ENCODE measurements around the gene PLPP1.
"Not testable (repeated sequence)": the region's sequence is repeated elsewhere in the genome, so short reads cannot be mapped to it uniquely, and the experiment has no call there.

Gene PLPP1

DNA sequence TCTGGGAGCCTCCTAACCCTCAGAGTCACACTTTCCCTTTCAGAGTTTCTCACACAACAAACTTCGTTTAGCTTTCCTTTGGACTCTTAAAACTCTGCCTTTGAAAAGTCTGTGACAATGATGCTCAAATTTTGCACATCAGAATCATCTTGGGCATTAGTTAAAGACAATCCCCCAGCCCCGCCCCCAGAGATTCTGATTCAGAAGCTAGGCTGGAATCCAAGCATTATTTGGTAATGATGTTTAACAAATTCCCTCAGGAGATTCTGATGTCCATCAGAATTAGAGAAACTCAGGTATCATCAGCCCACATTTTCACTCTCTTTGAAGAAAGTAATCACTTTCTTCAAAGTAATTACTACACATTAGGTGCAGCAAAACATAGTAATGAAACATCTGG lies 9.6 kb upstream of the PLPP1 start:
- DNase-seq (ENCODE audit: low read depth) = no peak

DNA sequence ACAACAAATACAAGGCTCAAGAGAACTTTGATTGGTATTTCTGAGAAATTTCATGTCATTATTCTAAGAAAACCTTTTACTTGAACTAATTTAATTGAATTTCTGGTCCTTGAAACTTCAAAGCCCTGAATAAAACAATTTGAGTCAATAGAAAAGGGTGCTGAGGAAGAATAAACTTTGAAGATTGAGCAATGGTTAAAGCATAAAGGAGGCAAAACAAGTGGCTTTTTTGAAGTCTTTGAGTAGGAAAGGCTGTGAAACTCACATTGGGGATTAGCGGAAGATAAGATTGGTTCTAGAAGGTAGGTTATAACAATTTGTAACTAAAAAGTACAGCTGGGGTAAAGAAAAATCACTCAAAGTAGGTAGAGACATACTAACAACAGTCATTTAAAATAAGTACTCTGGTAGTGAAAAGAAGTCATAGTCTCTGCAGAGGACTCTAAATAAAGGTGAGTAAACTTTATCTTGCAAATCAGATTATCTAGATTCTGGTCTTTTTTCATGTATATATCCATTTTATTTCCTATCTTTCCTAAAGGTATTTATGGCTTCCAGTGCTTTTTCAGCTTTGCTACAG lies 6.4 kb upstream of the PLPP1 start:
- no peak for DNase-seq (ENCODE audit: low read depth)

DNA sequence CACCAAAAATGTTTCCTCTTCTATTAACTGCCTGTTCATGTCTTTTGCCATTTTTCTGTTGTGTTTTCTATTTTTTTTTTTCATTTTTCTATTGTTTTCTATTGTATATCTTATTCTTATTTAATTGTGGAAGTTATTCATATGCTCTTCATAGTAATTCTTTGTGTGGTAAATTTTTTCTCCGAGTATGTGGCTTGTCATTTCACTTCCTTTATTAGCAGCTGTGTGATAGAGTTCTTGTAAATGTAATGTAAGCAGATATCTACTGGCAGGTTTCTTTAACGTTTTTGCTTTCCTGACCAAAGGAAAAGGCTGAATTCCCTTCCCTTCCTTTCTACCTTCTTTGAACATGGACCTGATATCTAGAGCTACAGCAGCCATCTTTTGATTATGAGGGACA lies 5.8 kb upstream of the PLPP1 start:
- DNase-seq (ENCODE audit: low read depth) = no peak

DNA sequence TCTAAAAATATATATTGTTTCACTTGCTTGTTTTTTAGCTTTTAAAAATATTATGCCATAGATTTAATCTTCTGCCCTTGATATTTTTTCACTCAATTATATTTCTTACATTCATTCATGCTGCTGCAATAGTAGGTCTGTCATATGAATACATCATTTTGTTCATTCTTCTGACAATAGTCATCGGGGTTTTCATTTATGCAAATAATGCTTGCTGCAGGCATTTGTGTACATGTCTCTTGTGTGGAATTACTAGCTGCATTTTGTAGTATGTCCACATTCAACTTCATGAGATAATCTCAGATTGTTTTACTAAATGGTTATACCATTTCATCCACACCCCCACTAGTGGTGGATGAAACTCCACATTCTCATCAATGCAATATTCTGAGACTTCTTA lies 5.3 kb upstream of the PLPP1 start:
- DNase-seq (ENCODE audit: low read depth) = no peak

DNA sequence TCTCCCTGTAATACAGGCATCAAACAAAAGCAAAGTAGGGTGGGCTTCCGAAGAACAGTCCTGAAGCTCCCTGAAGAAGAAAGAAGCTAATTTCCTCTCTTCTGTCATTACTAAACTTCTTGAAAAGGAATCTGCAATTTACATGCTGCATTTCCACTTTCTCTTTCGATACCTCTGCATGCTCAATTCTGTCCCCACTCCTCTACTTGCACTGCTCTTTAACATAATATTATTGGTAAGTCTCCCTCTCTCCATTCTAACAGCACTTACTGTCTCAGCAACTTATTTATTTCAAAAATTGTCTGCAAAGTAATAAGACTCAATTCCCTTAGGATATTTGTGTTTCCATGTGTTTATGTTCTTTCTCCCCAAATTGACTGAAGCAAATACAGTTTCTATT lies 3.9 kb upstream of the PLPP1 start:
- no peak for DNase-seq (ENCODE audit: low read depth)

DNA sequence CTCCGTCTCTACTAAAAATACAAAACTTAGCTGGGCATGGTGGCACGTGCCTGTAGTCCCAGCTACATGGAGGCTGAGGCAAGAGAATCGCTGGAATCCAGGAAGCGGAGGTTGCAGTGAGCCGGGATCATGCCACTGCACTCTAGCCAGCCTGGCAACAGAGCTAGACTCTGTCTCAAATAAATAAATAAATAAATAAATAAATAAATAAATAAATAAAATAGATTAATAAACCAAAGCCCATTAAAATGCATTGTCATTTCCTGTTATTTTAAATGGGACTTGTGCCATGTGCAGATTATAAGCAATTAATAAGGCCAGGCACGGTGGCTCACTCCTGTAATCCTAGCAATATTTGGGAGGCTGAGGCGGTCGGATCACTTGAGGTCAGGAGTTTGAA lies 2.6 kb upstream of the PLPP1 start:
- DNase-seq (ENCODE audit: low read depth) = not testable (repeated sequence)

DNA sequence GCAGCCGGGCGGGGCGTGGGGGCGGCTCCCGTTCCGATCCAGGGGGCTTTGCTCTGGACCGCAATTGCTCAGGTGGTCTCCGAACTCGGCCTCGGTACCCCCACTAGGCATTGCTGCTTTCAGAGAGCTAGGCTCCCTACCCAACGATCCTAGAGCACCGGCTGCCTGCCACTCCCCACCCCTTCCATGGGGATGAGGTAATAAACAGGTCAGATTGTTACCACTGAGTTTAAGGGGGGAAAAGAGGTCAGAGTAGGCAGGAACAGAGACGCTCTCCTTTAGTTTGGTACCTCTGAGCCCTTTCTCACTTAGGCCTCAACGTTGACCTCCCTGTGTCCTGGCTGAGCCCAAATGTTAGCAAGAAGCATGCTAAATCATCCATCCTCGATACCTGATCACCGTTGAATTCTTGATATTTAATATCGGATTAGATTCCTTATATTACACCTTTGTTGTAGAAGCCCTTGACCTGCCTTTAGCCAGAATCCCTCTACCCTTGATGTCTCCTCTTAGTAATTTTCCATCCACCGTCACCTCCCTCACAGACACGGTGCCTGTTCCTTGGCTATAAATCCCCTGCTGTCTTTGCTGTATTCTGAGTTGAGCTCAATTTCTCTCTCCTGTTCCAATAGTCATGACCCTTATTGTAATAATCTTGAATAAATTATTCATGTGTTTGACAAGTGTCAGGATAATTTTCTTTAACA lies 588 bp upstream of the PLPP1 start:
- DNase-seq (ENCODE audit: low read depth) = no peak

DNA sequence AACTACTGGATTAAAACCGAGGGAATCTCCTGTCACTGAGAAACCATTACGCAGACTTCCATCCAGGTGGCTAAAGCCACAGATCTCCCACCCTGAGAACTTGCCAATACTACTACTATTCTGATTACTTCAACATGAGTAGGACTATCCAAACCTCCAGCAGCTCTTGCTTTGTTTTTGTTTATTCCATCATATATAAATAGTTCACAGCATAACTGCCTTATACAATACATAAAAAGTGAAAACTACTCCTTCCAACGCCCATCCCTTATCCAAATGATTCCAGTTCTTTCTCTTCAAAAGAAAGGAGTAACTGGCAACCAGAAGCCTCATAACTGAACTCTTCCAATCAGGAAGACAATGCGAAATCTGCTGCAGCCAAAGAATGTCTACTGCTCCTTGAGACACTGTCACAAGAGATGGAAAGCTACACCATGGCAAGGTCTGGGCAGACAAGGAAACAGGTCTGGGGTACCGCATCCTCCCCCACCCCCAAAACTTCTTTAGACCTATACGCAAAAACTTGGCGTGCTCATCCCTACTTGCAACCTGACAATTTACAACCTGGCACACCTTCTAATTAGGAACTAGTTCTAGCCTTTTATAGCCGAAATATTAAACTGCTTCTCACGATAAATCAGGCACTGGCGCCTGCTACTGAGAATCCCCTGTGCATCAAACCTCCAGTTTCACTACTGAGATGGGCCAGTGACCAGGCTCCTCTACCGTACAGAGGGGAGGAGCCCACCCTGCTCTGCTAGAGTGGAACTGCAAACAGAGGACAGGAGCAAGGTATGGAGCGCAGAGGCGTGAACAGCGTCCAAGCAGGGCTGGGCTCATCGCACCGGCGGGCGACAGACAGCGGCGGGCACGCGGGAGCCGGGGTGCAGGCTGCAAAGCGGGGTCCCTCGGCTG lies 986 bp downstream of the PLPP1 start:
- DNase-seq (ENCODE audit: low read depth) = no peak

DNA sequence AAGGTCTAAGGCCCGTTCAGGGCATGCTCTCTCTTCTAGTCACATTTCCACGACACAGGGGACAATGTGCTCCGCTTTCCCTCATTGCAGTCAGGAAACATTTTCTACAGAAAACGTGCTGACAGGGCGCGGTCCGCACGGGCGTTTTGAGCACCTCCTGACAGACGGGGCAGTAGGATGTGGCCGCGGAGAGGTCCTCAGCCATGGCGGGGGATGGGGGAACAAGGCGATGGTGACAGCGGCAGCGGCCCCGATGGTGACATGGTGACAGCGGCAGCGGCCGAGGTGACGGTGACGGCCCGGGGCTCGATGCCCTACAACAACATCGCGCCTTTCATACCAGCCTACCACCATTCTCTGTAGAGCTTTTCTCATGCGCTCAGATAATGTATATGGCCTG lies 4.1 kb downstream of the PLPP1 start:
- no peak for DNase-seq (ENCODE audit: low read depth)

DNA sequence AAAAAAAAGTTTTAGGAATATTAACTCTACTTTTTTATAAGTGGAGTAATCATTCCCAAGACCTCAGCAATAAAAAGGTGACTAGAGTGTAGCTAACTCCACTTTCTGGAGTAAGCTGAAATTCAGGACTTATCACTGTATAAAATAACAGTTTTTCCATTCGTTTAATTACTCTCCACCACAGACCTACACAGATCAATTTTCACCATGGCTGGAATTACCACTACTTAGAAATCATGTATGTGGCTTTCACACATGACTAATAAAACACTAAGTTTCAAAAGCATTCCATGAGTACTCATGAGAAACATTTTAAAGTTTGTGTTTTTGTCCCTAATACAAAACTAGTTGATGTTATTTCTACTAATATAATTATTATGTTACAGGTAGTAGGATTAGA lies 9.9 kb downstream of the PLPP1 start:
- no peak for DNase-seq (ENCODE audit: low read depth)

DNA sequence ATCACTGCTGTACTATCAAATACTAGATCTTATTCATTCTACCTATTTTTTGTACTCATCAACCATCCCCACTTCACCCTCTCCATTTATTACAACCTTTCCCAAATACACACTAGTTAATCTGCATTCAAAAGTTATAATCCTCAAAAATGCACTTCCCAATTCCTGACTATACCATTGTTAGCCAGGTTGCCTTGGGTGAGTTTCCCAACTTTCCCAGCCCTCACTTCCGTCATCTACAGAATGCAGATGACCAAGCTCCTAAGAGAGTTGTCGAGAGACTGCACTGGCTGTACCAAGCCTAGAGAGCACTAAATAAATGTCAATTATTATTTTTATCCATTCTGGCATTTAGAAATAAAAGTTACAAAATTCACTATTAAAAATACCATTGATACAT lies 11.5 kb downstream of the PLPP1 start:
- DNase-seq (ENCODE audit: low read depth) = no peak

DNA sequence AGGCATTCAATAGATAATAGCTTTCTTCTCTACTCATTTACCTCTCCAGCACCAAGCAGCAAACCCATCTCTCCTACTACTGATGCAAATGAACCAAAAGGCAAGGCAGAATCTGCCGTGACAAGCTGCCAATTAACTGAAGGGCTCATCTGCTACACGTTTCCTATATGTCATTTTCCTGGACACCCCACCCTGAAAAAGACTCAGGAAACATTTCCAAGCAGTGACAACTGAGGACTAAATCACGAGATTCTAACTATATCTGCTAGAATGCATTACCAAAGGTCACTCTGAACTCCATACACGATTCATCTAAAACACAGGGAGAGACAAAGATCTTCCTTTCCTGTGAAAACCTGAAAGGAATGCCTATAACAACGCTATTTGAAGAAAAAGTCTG lies 12.9 kb downstream of the PLPP1 start:
- no peak for DNase-seq (ENCODE audit: low read depth)

DNA sequence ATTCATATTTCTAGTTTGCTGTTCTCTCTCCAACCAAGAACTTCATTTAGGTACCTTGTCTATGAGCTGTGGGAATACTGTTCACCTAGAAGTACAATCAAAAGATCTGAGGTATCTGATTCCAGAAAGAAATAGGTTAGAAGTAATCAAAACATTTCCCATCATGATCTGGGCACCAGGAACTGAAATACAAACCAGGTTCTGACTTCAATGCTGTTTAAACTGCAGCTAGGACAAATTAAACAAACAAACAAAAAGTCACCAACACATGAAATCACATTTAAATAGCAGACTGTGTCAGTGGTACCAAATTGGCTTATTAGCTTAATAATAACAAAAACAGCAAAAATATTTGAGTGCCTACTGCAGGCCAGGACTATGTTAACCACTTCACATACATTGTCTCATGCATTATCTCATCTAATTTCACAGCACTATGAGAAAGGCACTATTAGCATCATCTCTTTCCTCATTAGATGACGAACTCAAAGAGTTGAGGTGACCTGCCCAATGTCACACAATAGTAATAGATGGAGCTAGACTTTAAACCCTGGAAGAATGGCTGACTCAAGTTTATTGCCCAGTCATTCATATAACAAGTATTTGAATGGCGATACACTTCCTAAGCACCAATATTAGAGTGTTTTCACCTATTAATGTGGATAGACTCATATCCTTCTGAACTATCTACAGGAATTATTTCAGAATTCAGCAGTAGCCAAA lies 14.5 kb downstream of the PLPP1 start:
- DNase-seq (ENCODE audit: low read depth) = no peak

DNA sequence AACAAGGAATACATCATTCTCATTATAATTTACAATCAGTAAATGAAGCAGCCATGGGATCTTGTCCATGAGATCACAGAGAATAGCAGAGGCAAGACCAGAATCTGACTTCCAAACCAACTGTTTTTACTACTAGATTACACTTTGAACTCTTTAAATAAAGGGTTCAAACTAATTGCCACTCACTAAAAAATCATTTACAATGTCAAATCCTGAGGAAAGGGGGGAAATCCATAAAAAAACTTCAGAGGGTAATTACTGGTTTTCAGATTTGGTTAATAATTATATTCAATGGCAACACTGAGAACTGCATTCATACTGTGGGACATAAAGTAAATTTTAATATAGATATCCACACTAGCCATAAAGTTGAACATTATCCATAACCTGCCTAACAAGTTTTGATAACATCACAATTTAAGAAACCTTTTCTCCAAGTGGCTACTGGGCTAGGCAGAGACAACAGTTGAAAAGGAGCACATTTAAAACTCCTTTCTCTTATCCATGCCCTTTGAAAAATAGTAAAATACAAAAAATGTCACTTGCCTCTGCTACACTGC lies 15.9 kb downstream of the PLPP1 start:
- no peak for DNase-seq (ENCODE audit: low read depth)

DNA sequence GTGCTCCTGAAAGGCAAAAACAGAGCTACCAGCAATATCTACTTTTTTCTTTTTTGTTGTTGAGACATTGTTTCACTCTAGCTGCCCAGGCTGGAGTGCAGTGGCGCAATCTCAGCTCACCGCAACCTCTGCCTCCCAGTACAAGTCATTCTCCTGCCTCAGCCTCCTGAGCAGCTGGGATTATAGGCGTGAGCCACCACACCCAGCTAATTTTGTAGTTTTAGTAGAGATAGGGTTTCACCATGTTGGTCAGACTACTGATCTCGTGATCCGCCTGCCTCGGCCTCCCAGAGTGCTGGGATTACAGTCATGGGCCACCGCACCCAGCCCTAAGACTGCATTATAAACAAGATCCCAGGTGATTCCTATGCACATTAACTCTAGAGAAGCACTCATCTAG lies 17.0 kb downstream of the PLPP1 start:
- DNase-seq (ENCODE audit: low read depth) = no peak

DNA sequence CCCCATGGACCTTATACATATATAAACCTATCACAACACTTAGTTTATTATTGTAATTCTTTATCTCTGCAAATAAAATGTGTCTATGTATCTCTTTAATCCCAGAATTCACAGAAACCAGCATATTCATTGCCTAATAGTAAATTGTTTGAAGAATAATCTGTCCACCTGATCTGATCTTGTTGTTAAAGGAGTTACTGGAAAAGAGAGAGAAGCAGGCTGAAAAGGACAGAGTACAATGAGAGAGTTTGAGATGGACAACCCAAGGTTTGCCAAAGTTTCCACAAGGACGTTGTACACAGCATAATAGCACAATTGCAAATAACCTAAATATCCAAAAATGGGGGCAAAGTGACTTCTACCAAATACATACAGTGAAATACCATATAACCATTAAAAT lies 23.8 kb downstream of the PLPP1 start:
- DNase-seq (ENCODE audit: low read depth) = no peak

DNA sequence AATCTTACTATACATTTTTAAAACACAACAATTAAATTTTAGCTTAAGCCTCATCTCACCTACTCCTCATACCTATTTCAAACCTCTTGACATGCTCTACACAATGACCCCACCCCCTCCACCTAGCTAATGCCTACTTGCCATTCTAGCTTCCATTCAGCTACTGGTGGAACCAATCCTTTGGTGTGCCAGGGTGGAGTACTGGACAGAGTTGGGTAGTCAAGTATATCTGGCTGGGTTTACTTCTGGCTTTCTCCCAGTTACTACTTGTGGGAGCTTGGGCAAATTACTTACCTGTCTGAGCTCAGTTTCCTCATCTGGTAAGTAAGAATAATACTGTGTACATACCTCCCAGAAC lies 24.3 kb downstream of the PLPP1 start:
- no peak for DNase-seq (ENCODE audit: low read depth)

DNA sequence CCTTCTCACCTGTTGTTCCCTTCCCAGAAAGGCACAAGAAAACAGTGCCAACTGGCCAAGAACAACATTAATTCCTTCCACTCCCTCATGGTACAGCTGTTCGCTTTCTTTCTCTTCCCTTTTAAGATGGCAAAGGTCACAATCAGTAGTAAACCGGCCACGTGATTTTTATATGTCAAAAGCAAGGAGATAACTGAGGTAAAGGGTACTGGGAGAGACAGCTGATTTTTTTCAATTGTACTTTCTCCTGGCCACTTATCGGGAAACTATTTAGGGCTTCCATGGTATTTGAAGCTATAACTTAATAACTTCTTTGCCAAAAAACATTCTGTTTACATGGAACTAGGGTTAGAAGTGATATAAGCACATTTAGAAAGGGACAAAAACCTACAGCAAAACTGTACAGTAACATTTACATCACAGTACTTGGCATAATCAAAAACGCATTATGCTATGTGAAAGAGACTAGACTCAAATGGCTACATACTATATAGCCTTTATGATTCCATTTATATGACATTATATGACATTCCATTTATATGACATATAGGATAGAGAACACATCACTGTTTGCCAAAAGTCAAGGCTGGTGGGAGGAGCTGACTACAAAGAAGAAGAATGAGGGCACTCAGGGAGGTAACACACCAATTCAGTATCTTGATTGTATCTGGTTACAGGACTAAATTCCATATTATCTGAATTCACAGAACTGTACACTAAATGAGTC lies 24.8 kb downstream of the PLPP1 start:
- DNase-seq (ENCODE audit: low read depth) = no peak

DNA sequence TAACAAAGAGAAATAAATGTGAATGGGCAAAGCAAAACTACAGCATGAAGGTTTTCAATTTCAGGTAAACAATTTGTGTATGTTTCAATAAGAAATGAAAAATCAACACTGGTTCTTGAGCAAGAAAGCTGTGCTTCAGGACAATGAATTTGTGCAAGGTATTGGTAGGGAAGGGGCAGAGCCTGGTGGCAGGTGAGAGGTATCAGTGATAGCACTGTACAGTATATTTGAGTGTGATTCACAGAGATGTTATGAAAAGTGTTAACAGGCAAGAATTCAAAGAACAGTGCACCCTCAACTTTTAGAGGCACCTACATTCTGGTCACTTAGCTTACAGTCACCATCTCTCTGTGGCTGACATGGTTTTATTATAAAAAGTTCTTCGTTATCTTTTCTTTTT lies 25.7 kb downstream of the PLPP1 start:
- DNase-seq (ENCODE audit: low read depth) = no peak

DNA sequence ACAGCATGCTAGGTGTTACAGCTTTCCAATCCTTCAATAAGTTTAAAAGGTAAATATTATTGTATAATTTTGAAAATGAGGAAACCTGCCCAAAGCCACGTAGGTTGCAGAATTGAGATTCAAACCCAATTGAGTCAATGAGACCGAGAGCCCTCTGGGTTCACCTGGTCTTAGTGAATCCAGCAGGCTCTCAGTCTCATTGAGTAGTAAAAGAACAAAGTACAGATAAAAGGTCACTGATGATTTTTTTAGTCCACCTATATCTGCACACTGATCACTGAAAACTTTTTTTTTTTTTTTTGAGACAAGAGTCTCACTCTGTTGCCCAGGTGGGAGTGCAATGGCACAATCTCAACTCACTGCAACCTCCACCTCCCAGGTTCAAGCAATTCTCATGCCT lies 27.2 kb downstream of the PLPP1 start:
- DNase-seq (ENCODE audit: low read depth) = no peak

DNA sequence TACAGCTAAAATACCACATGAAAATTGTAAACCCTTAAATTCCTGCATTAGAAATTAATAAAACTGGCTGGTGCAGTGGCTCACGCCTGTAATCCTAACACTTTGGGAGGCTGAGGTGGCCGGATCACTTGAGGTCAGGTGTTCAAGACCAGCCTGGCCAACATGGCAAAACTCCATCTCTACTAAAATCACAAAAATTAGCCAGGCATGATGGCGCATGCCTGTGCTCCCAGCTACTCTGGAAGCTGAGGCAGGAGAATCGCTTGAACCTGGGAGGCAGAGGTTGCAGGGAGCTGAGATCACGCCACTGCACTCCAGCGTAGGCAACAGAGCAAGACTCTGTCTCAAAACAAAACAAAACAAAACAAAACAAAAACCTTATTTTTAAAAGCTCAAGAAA lies 29.1 kb downstream of the PLPP1 start:
- DNase-seq (ENCODE audit: low read depth) = not testable (repeated sequence)

DNA sequence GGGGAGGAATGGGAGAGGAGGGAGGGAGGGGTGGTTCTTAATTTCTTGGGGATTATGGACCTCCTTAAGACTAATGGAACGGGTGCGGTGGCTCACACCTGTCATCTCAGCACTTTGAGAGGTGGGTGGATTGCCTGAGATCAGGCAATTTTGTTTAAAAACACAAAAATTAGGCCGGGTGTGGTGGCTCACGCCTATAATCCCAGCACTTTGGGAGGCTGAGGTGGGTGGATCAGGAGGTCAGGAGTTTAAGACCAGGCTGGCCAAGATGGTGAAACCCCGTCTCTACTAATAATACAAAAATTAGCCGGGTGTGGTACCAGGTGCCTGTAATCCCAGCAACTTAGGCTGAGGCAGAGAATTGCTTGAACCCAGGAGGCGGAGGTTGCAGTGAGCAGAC lies 30.8 kb downstream of the PLPP1 start:
- not testable (repeated sequence) for DNase-seq (ENCODE audit: low read depth)

Measured in stimulated activated CD8-positive, alpha-beta memory T cell treated with anti-CD3 and anti-CD28 coated beads, Interleukin-15, amount 100 ng/mL, for 24 hours (primary cell).